GM18505 (cell line): Measurements from ENCODE around the gene UBXN1.

Experiments
- ATAC-seq: cut with Tn5 transposase; IDR thresholded peaks from one replicate; pipeline ENCODE4 v1.9.1; 2021; ENCODE audit not compliant: unreplicated experiment
- POLR2A ChIP-seq: IDR thresholded peaks from 4 replicates; pipeline ENCODE4 v1.6.1; 2011; ENCODE audit warnings: borderline replicate concordance; ENCODE audit not compliant: insufficient read depth, insufficient read length; ENCODE audit errors: extremely low read depth

Gene UBXN1

GRCh38 chr11:62649486-62649885, 29.4 kb downstream of the UBXN1 start:
- no peak for TF ChIP-seq POLR2A
- ATAC-seq = no peak

GRCh38 chr11:62648967-62649364, 29.9 kb downstream of the UBXN1 start:
- no peak for TF ChIP-seq POLR2A
- no peak for ATAC-seq

GRCh38 chr11:62648185-62648966, 30.5 kb downstream of the UBXN1 start:
- ATAC-seq = no peak
- TF ChIP-seq POLR2A = no peak

- no peak for TF ChIP-seq POLR2A
- no peak for ATAC-seq
Observed at GRCh38 chr11:62647609-62648005, 31.3 kb downstream of the UBXN1 start.

- no peak for ATAC-seq
- no peak for TF ChIP-seq POLR2A
Observed at GRCh38 chr11:62646825-62647608, 31.9 kb downstream of the UBXN1 start.

- ATAC-seq = peak; percentile 88
- TF ChIP-seq POLR2A = peak; percentile 95
Observed at GRCh38 chr11:62645946-62646824, 32.7 kb downstream of the UBXN1 start, which contains the start of gene GANAB. Gene GANAB, minus strand, starts transcription at chr11:62646613. Its CDS starts 14 bp downstream, at chr11:62646599.

- no peak for TF ChIP-seq POLR2A
- ATAC-seq = no peak
Observed at GRCh38 chr11:62645671-62645945, 33.3 kb downstream of the UBXN1 start.

GRCh38 chr11:62644220-62644619, 34.7 kb downstream of the UBXN1 start:
- no peak for TF ChIP-seq POLR2A
- no peak for ATAC-seq

GRCh38 chr11:62632492-62632891, 46.4 kb downstream of the UBXN1 start:
- no peak for TF ChIP-seq POLR2A
- no peak for ATAC-seq

- no peak for ATAC-seq
- TF ChIP-seq POLR2A = no peak
Observed at GRCh38 chr11:62627713-62628112, 51.2 kb downstream of the UBXN1 start.
